ENCODE data around the gene SPNS3.

SPNS3 gene

DNA sequence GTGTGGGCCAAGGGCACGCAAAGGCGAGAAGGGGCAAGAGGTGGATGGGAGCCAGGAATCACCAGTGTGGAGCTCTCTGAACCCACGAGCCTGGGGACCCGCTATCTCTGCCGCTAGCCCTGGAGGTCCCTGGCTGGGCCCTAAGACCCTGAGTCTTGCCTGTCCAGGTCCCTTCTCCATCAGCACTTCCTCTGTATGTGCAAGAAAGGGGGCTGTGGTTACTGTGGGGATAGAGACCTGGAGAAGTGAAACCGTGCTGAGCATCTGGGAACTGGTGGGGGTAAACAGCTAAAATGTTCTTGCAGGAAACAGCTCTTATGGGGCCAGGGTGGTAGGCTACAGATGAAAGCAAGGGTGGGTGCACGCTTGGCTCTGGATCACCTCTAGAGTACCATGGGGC, 3.1 kb downstream of the SPNS3 start:
- no peak for DNase-seq (ENCODE audit: extremely low spot score)
- ChIA-PET POLR2A (no interaction called here), CTCF (interaction anchor here (1.5 kb wide), 1 partner anchor 16 kb away, joined by 8 read pairs; no protein-coding TSS in a partner anchor)
- no peak for TF ChIP-seq NFRKB (IDR thresholded peaks at IDR 0.05)
- TF ChIP-seq CTBP1 (IDR thresholded peaks at IDR 0.05; ENCODE audit: borderline replicate concordance) = no peak
- TF ChIP-seq FOXA1 (IDR thresholded peaks at IDR 0.05) = no peak
- TF ChIP-seq BHLHE40 (IDR thresholded peaks at IDR 0.05; ENCODE audit: borderline replicate concordance) = no peak
- TF ChIP-seq ZNF384 (IDR thresholded peaks at IDR 0.05) = no peak
- no peak for TF ChIP-seq LEF1 (IDR thresholded peaks at IDR 0.05; ENCODE audit: borderline replicate concordance)
- TF ChIP-seq SP1 (IDR thresholded peaks at IDR 0.05) = no peak
- TF ChIP-seq, protein P1, sequence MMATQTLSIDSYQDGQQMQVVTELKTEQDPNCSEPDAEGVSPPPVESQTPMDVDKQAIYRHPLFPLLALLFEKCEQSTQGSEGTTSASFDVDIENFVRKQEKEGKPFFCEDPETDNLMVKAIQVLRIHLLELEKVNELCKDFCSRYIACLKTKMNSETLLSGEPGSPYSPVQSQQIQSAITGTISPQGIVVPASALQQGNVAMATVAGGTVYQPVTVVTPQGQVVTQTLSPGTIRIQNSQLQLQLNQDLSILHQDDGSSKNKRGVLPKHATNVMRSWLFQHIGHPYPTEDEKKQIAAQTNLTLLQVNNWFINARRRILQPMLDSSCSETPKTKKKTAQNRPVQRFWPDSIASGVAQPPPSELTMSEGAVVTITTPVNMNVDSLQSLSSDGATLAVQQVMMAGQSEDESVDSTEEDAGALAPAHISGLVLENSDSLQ (IDR thresholded peaks at IDR 0.05) = no peak
- TF ChIP-seq HDGF (IDR thresholded peaks at IDR 0.05; ENCODE audit: borderline replicate concordance) = no peak
- no peak for TF ChIP-seq ARNT (IDR thresholded peaks at IDR 0.05)

DNA sequence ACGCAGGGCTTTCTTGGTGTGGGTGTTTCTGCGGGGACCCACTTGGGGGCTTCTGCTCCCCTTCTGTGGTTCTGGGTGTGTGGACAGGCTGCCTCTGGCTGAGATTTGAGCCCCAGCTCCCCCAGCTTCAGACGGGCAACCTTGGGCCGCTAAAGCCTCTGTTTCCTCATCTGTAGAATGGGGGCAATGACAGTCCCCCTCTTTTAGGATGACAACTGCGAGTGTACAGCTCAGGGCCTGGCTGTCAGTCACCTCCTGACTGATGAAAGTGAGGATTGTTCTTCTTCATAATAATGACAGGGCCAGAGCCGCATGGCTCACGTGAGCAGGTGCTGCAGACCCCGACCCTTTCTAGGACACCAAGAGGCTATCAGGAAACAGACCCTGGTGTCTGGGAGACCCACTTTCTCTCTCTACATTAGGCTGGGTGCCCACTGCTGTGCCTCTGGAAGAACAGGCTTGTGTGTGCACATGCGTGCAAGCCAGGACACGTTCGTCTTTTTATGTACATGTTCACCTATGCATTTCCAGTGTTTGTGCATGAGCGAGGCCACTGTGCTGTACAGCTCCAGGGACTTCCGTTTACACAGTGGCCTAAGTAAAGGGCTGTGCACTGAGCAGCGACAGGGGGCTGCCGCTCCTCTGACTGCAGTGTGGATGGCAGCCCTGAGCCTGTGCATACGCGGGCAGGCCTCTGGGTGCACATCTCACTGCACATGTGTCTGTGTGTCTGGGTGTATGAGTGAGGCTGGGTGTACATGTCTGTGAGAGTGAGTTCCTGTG, 4.6 kb downstream of the SPNS3 start:
- DNase-seq (ENCODE audit: extremely low spot score) = no peak
- TF ChIP-seq SUZ12 (IDR thresholded peaks at IDR 0.05) = no peak
- TF ChIP-seq SP1 (IDR thresholded peaks at IDR 0.05) = no peak
- TF ChIP-seq FOXM1 (IDR thresholded peaks at IDR 0.05; ENCODE audit: borderline replicate concordance) = no peak
- TF ChIP-seq, protein P1 (IDR thresholded peaks at IDR 0.05) = no peak
- TF ChIP-seq ZNF384 (IDR thresholded peaks at IDR 0.05) = no peak
- TF ChIP-seq FOXA1 (IDR thresholded peaks at IDR 0.05) = no peak
- no peak for TF ChIP-seq ELF4 (IDR thresholded peaks at IDR 0.05)
- no peak for TF ChIP-seq CTBP1 (IDR thresholded peaks at IDR 0.05; ENCODE audit: borderline replicate concordance)
- no peak for TF ChIP-seq FOXK2 (IDR thresholded peaks at IDR 0.05)
- TF ChIP-seq L3MBTL2 (conservative IDR thresholded peaks at IDR 0.05) = no peak
- POLR2A ChIA-PET = no interaction called here
- CTCF ChIA-PET = no interaction called here

DNA sequence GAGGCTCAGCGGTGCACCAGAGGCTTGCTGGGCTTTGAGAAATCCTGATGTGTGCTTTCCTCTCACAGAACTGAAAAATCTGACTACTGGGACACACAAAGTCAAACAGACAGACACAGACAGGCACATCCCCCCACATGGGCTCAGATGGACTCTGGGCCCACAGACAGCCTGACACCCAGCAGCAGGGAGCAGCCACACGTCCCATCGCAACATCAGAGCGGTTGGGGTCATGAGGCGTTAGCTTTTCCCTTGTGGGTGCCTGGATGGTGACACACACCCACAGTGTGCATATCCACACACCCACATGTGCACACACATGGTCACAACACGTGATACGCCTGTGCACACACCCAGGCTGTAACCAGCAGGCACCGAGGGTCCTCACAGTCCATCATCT, 6.3 kb downstream of the SPNS3 start:
- TF ChIP-seq SP1 (IDR thresholded peaks at IDR 0.05) = no peak
- TF ChIP-seq, protein P1 (IDR thresholded peaks at IDR 0.05) = no peak
- no peak for TF ChIP-seq CTBP1 (IDR thresholded peaks at IDR 0.05; ENCODE audit: borderline replicate concordance)
- no peak for TF ChIP-seq BHLHE40 (IDR thresholded peaks at IDR 0.05; ENCODE audit: borderline replicate concordance)
- TF ChIP-seq NFRKB (IDR thresholded peaks at IDR 0.05) = no peak
- no peak for TF ChIP-seq L3MBTL2 (conservative IDR thresholded peaks at IDR 0.05)
- no peak for TF ChIP-seq LEF1 (IDR thresholded peaks at IDR 0.05; ENCODE audit: borderline replicate concordance)
- no peak for TF ChIP-seq ARNT (IDR thresholded peaks at IDR 0.05)
- POLR2A ChIA-PET = no interaction called here
- no peak for DNase-seq (ENCODE audit: extremely low spot score)
- CTCF ChIA-PET = no interaction called here

DNA sequence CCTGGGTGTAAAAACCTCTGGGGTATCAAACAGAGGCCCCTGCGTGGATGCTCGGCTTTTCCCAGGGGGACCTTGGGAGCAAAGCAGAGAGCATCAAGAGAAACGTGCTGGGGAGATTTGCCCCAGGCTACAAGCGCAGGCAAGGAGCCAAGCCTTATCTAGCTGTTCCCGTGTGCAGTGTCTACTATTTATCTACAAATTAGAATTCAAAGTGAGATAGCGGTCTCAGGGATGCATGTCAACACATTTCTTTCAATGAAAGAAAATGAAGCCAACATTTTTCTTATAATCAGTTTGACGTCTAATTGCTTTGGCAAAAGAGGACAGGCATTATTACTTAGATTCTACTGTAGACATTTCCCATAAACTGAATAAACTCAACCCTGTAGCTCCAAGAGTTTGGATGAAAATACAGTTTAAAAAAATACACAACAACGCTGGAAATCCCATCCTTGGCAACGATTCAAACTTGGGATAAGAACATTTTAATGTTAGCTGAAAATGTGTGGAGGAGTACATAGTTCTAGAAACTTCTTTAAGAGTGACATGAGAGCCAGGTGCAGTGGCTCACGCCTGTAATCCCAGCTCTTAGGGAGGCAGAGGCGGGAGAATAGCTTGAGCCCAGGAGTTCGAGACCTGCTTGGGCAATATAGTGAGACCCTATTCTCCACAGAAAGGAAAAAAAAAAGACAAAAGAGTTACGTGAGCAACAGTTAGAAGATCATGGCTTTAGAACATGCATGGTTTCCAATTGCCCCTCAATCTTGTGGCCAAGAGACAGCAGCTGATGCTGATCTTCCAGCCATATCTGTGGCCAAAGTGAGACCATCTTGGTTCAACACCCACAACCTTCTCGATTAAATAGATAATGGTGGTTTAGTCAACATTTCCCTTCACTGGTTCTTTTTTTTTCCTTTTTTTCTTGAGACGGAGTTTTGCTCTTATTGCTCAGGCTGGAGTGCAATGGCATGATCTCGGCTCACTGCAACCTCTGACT, 7.2 kb downstream of the SPNS3 start:
- TF ChIP-seq ZNF384 (IDR thresholded peaks at IDR 0.05) (no peak), FOXK2 (IDR thresholded peaks at IDR 0.05) (no peak), TARDBP (IDR thresholded peaks at IDR 0.05) (no peak)
- ChIA-PET CTCF (interaction anchor here (0.6 kb wide), 2 partner anchors 278 to 281 kb away, joined by 3 read pairs; no protein-coding TSS in a partner anchor), POLR2A (no interaction called here)
- no peak for DNase-seq (ENCODE audit: extremely low spot score)

DNA sequence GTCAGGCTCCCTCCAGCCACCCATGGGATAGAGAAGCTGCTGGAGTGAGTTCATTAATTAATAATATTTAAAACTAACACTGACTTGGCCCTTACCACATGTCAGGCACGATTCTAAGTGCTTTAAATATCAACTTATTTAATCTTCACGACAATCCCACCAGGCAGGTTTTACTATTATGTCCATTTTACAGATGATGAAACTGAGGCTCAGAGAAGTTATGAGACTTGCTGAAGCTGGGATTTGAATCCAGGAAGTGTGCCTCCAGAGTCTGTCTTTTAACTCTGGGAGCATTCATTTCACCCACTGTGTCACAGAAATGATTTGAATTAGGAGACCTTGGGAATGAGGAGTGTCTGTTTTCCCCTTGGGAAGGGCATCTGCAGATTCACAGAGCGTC, 8.8 kb downstream of the SPNS3 start:
- ChIA-PET CTCF (no interaction called here), POLR2A (no interaction called here)
- no peak for DNase-seq (ENCODE audit: extremely low spot score)
- TF ChIP-seq ELF4 (IDR thresholded peaks at IDR 0.05) = no peak
- no peak for TF ChIP-seq ARNT (IDR thresholded peaks at IDR 0.05)
- TF ChIP-seq L3MBTL2 (conservative IDR thresholded peaks at IDR 0.05) = no peak
- TF ChIP-seq ZNF384 (IDR thresholded peaks at IDR 0.05) = no peak
- no peak for TF ChIP-seq HDGF (IDR thresholded peaks at IDR 0.05; ENCODE audit: borderline replicate concordance)

DNA sequence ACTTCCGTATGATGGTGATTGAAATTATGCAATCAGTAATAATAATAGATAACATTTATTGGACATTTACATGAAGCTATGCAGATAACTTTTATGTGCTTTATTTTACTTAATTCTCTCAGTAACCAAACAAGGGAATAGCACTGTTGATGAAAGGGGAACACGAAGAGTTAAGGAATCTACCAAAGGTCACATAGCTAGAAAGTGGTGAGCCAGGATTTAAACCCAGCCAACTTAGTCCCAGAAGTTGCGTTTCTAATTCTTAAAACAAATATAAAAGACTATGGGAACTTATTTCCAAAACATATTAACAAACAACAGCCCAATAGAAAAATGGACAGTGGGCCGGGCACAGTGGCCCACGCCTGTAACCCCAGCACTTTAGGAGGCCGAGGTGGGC, 9.7 kb downstream of the SPNS3 start:
- ChIA-PET CTCF (no interaction called here), POLR2A (no interaction called here)
- DNase-seq (ENCODE audit: extremely low spot score) = no peak
- TF ChIP-seq FOXM1 (IDR thresholded peaks at IDR 0.05; ENCODE audit: borderline replicate concordance) (no peak), CTBP1 (IDR thresholded peaks at IDR 0.05; ENCODE audit: borderline replicate concordance) (no peak), SUZ12 (IDR thresholded peaks at IDR 0.05) (no peak), HDGF (IDR thresholded peaks at IDR 0.05; ENCODE audit: borderline replicate concordance) (no peak), ZNF384 (IDR thresholded peaks at IDR 0.05) (no peak), FOXA1 (IDR thresholded peaks at IDR 0.05) (no peak), LEF1 (IDR thresholded peaks at IDR 0.05; ENCODE audit: borderline replicate concordance) (no peak), SP1 (IDR thresholded peaks at IDR 0.05) (no peak), ARNT (IDR thresholded peaks at IDR 0.05) (no peak), BHLHE40 (IDR thresholded peaks at IDR 0.05; ENCODE audit: borderline replicate concordance) (no peak), FOXK2 (IDR thresholded peaks at IDR 0.05) (no peak)
- TF ChIP-seq, protein P1 (IDR thresholded peaks at IDR 0.05) = no peak
